Pancreas (tissue), 10 donors: ENCODE measurements around the gene TOMM34. TPM values are rescaled to one million over a fixed set of nuclear protein-coding genes. Genes with fewer than 3 reads are reported as not detected.

Experiments
- ATAC-seq, 4 donors: fragments of 200-7000 bp; cut with Tn5 transposase; one replicate each; pipeline versions ENCODE4 v1.8.0 to v1.9.1; 2020; ENCODE audit warnings: mild to moderate bottlenecking in 4 of 4, moderate library complexity in 4 of 4
- DNase-seq, 6 donors: peaks; one replicate each; pipeline ENCODE4 v3.0.0-alpha.2; 2020
- FAIRE-seq: peaks from 2 replicates; lab custom pipeline; 2012; peaks lifted over from hg19 to GRCh38; lab: Jason Lieb, UNC
- H3K27ac ChIP-seq, 4 donors: fragments of 200-600 bp; sonication (generic); 1 replicate in 3 of 4; 2 replicates in 1 of 4; pipeline versions ENCODE4 v1.5.0 to v1.8.0; 2020
- H3K27me3 ChIP-seq, 4 donors: fragments of 200-600 bp; one replicate each; pipeline ENCODE4 v1.8.0; 2021
- H3K36me3 ChIP-seq, 3 donors: fragments of 200-600 bp; sonication (generic) in 1 of 3; one replicate each; pipeline versions ENCODE4 v1.5.0 to v1.8.0; 2020 to 2021
- H3K4me1 ChIP-seq, 3 donors: fragments of 200-600 bp; one replicate each; pipeline ENCODE4 v1.8.0; 2021
- H3K4me3 ChIP-seq, 4 donors: fragments of 200-600 bp; sonication (generic) in 2 of 4; one replicate each; pipeline versions ENCODE4 v1.5.0 to v1.8.0; 2020 to 2021
- H3K9me3 ChIP-seq, 4 donors: fragments of 200-600 bp; one replicate each; pipeline ENCODE4 v1.8.0; 2021
- WGBS, 2 donors: extraction: QIAGEN DNeasy Blood & Tissue Kit; methylation state at CpG; one replicate each; pipeline ENCODE4 v1.1.7; 2013; 5-methylcytosine and 5-hydroxymethylcytosine counted together
- intact Hi-C, 3 donors: fragments of 100-400 bp; cut with DNase I; formaldehyde crosslinking; loops; one replicate each; pipeline versions ENCODE4 v1.11.1 to v1.14.2; 2022
- polyA plus RNA-seq, 2 donors: library from polyadenylated mRNA; stranded (reverse); fragments of 200-250 nt; gene quantifications; one replicate each; pipeline ENCODE4 v1.2.3, GENCODE V29; 2013
- total RNA-seq, 6 donors: library from RNA; stranded (reverse); fragmentation: NEBNext Ultra II Directional in 4 of 6; extraction: Animal tissue kit (Norgen Biotek cat#: 25700) in 4 of 6; gene quantifications; one replicate each; pipeline versions ENCODE4 v1.2.1 to v1.2.4, GENCODE V29; 2021 to 2023
- TF ChIP-seq, protein P1 (sequence below), 4 donors: fragments of 200-600 bp; sonication (generic) in 3 of 4; IDR thresholded peaks; one replicate each; pipeline versions ENCODE4 v1.5.0 to v1.8.0; 2021; ENCODE audit warnings: antibody characterized with exemption in 4 of 4
- donor health status: healthy with polysubstance abuse.
- donor health status: DM: no; HTN: no; CAD: no; lungs with moderate emphysema.
- donor health status: DM: no; HTN: no; CAD: no.
- donor health status: control.
- donor health status: control.
- donor health status: Bipolar disorder and iron deficiency.
- donor health status: DM: yes; HTN: yes; CAD: no.
- donor health status: DM: no; HTN: no; CAD: no.
- donor health status: DM: no; HTN: no; CAD: no.
- donor health status: DM: yes; HTN: yes; CAD: no.

Gene TOMM34
- total and polyA plus RNA-seq, 8 donors: 4.9 to 18.6 (median 7.4) TPM

DNA sequence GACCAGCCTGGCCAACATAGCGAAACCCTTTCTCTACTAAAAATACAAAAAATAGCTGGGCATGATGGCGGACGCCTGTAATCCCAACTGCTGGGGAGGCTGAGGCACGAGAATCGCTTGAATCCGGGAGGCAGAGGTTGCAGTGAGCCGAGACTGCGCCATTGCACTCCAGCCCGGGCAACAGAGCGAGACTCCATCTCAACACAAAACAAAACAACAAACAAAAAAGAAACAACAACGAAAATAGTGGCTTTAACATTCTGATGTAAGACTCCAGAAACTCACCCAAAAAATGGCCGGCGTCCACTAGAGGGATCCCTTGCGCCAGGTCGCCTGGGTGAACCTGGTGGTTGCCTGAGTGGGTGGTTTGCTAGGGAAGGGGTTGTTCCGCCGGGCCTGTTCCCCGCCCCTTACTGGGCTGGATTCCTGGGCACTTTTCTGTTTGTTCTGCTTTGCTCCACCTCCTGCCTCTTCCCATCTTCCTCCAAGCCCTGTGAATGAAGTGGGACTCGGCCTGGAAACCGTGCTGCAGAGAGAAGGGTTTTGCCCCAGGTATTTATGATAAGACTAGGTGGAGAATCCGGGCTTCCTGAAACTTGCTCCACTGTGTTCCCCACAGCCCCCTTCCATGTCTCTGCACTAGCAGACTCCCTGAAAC is 48.8 kb downstream of the TOMM34 start:
- FAIRE-seq (no peak), DNase-seq (peak; percentile 47 to 77 (median 69)), ATAC-seq (peak; percentile 49 to 78 (median 68))
- H3K4me3 ChIP-seq: no peak overlapping the region
- intact Hi-C loops: no loop called here
- peaks cover 0 to 16% (median 6%) of the 10 kb centered on the region in 3 donors for H3K36me3 ChIP-seq
- H3K27me3 ChIP-seq: no peaks in the 10 kb centered on the region
- TF ChIP-seq, protein P1, sequence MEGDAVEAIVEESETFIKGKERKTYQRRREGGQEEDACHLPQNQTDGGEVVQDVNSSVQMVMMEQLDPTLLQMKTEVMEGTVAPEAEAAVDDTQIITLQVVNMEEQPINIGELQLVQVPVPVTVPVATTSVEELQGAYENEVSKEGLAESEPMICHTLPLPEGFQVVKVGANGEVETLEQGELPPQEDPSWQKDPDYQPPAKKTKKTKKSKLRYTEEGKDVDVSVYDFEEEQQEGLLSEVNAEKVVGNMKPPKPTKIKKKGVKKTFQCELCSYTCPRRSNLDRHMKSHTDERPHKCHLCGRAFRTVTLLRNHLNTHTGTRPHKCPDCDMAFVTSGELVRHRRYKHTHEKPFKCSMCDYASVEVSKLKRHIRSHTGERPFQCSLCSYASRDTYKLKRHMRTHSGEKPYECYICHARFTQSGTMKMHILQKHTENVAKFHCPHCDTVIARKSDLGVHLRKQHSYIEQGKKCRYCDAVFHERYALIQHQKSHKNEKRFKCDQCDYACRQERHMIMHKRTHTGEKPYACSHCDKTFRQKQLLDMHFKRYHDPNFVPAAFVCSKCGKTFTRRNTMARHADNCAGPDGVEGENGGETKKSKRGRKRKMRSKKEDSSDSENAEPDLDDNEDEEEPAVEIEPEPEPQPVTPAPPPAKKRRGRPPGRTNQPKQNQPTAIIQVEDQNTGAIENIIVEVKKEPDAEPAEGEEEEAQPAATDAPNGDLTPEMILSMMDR (IDR thresholded peaks at IDR 0.05): peak in 3 of 4 donors; percentile 20 to 28 (median 24)
- 52 to 53% methylated on average over 21 of the region's 21 CpGs for WGBS, 2 donors
- peaks cover 0 to 6% (median 0%) of the 10 kb centered on the region in 3 donors for H3K4me1 ChIP-seq
- H3K27ac ChIP-seq: no peak overlapping the region
- no peaks in the 10 kb centered on the region for H3K9me3 ChIP-seq

DNA sequence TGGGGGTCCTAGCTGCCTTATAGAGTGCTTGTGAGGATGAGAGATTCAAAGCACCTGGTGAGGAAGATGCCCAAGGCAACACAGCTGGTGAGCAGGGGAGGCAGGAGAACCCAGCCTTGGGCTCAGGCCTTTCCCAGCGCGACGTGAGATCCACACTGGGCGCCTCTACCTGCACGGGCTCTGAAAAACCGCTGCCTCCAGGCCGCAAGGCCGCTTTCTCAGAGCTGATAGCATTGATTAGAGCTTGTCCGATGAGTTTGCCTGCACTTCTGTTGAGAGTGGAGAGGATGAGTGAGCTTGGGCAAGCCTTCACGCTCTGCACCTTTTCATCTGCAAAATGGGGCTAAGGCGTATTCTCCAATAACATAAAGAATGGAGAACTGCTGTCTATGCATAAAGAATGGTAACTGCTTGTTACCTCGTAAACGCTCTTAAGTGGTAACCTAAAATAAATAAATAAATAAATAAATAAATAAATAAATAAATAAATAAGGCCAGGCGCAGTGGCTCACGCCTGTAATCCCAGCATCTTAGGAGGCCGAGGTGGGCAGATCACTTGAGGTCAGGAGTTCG is 49.4 kb downstream of the TOMM34 start:
- FAIRE-seq: no peak
- intact Hi-C loops: no loop called here

DNA sequence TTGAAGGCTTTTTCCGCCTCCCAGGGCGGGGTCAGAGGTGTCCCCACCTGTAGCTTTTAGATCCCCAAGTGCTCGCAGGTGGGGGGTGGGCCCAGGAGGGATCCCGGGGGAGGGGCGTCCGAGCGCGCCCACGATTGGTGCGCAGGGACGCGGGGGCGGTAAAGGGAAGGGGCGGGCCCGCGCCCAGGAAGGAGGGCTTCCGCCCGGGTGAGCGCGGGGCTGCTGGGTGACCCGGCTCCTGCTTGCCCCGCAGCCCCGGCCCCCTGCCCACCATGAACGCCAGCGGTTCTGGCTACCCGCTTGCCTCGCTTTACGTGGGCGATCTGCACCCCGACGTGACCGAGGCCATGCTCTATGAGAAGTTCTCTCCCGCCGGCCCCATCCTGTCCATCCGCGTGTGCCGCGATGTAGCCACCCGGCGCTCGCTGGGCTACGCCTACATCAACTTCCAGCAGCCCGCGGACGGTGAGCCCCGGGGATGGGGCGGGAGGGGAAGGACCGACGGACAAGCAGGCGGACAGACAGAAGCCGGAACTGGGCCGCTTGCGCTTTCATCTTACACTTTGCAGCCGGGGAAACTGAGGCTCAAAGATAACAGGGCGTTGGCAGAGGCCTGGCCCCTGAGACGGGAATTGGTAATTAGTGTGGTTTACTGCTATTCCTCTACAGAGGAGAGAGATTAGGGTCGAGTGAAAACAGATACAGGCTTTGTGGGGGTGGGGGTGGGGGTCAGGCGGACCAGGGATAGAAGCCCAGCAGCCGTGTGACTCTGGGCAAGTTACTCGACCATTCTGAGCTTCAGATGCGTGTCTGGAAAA is 50.1 kb downstream of the TOMM34 start, which contains the start of gene PABPC1L:
TSS of gene PABPC1L (plus strand) at position 189 of the 818 bp plus-strand sequence. CDS start at position 273, 84 bp downstream.
- intact Hi-C loops: no loop called here
- no peaks in the 10 kb centered on the region for H3K9me3 ChIP-seq
- H3K4me3 ChIP-seq: peak within 1 kb of the TSS; percentile 50 to 95 (median 77)
- peak within 1 kb of the TSS in 2 of 4 donors; percentile 39 to 46 for H3K27ac ChIP-seq
- H3K27me3 ChIP-seq: no peaks in the 10 kb centered on the region
- H3K4me1 ChIP-seq: peaks cover 0 to 6% (median 0%) of the 10 kb centered on the region in 3 donors
- 1% methylated on average over 54 to 61 of the region's 61 CpGs for WGBS, 2 donors
- peak; percentile 76 to 89 (median 84) for DNase-seq
- TF ChIP-seq, protein P1 (IDR thresholded peaks at IDR 0.05): no peak
- ATAC-seq: peak; percentile 90 to 97 (median 94)
- H3K36me3 ChIP-seq: peaks cover 0 to 26% (median 7%) of the 10 kb centered on the region in 3 donors
- FAIRE-seq: no peak

More for the DNA sequence above, 49.4 kb downstream of the TOMM34 start:
- H3K4me1 ChIP-seq: peaks cover 0 to 6% (median 0%) of the 10 kb centered on the region in 3 donors
- H3K9me3 ChIP-seq: no peaks in the 10 kb centered on the region
- H3K36me3 ChIP-seq: peaks cover 0 to 19% (median 6%) of the 10 kb centered on the region in 3 donors
- ATAC-seq (peak in 3 of 4 donors; percentile 5 to 19 (median 16)), DNase-seq (peak in 1 of 6 donors; percentile 59)
- peak overlapping the region in 3 of 4 donors; percentile 50 to 94 (median 60) for H3K4me3 ChIP-seq
- no peak overlapping the region for H3K27ac ChIP-seq
- 54 to 57% methylated on average over 17 of the region's 17 CpGs for WGBS, 2 donors
- H3K27me3 ChIP-seq: no peaks in the 10 kb centered on the region
- TF ChIP-seq, protein P1 (IDR thresholded peaks at IDR 0.05): no peak

DNA sequence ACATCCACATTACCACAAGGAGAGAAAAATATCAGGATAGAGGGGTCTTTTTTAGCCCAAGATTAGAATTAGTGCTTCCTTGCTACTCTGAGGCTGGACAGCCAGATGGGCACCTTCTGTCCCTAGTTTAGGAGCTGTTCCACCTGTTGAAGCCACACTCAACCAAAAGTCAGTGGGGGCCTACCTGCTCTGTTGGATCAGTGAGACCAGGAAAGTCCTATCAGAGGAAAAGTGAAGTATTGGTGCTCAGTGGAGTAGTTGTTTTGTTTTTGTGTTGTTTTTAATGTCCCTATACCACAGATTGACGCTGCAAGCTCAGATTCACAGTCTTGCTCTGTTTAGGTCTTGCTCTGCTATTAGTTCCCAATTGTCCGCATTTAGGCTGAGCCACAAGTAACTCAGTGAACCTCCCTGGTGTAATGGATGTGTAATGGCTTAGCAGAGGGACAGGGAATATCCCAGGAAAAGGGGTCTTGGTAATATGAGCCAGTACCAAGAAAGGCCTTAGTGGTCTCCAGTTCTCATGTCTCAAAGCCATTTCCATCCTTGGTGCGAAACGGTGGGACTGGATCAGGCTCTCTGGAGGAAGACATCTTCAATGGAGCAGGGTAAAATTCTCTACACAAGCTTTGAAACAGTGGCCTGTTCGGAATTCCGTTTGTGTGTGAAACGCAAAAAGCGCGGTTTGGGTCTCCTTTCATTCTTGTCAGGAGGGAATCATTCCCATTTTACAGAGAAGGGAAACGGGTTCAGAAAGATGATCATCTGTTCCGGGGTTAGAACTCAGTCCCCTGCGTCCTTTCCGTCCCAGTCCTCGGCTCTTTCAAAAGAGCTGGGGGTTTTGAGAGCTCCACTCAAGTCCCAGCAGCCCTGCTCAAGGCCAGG is 51.0 kb downstream of the TOMM34 start:
- DNase-seq: no peak
- no peak for ATAC-seq
- no peak for FAIRE-seq
- TF ChIP-seq, protein P1 (IDR thresholded peaks at IDR 0.05): no peak
- peak overlapping the region in 3 of 4 donors; percentile 50 to 94 (median 60) for H3K4me3 ChIP-seq
- peak overlapping the region in 2 of 4 donors; percentile 39 to 46 for H3K27ac ChIP-seq
- intact Hi-C loops: no loop called here
- no peaks in the 10 kb centered on the region for H3K9me3 ChIP-seq
- 21 to 25% methylated on average over 14 of the region's 14 CpGs for WGBS, 2 donors
- no peaks in the 10 kb centered on the region for H3K27me3 ChIP-seq
- H3K36me3 ChIP-seq: peaks cover 0 to 35% (median 12%) of the 10 kb centered on the region in 3 donors
- H3K4me1 ChIP-seq: peaks cover 0 to 6% (median 0%) of the 10 kb centered on the region in 3 donors
